GM19035 (cell line): ENCODE results near the gene ATP6V1C2.

Experiments
- ATAC-seq: cut with Tn5 transposase; IDR thresholded peaks from one replicate; pipeline ENCODE4 v1.9.1; 2021; ENCODE audit not compliant: unreplicated experiment

The ATP6V1C2 gene

DNA sequence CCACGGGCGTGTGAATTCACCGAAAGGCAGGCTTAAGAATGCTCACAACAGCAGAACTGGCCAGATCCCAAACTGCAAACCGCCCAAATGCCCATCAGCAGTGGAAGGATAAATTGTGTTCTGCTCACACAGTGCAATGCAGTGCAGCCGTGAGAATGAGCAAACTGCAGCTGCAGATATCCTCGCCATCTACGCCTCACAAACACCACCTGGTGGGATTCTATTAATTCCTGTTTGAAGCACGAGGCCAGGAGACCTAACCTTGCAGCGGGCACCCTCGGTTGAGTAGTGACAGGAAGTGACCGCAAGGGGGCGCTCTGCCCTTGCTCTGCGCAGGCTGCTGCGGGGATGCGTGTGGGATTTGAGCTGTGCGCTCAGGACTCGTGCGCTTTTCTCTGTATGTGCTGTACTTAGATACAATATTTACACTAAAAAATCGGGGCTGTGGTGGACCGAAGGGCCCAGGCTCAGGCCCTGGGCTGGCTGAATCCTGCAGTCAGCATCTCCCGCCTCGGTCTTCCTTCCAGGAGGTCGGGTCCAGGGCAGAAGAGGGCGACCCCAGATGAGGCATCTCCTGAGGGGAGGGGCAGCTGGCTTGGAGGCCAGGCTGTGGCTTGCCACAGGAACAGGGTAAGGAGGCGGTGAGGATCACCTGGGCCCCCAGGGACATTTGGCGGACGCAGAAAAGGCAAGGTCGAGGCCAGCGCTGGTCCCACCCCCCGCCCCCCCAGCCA lies 110.9 kb downstream of the ATP6V1C2 start:
- peak; percentile 81 for ATAC-seq

DNA sequence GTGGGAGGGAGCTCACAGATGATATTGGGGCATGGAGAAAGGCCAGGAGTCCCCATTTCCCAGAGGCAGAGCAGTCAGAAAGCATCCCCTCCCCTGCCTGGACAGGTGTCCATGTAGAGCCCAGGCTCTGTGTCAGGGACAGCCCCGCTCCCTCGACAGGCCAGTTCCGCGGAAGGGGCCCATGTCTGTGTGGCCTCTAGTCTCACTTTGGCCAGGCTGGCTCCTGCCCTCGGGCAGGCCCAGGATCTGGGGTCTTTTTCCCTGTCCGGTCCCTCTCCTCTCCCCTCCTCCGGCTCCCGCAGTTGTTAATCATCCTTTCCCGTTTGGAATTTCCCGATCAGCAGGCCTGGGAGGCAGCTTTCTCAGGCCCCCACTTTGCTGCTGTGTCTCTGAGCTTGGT lies 111.6 kb downstream of the ATP6V1C2 start:
- no peak for ATAC-seq

DNA sequence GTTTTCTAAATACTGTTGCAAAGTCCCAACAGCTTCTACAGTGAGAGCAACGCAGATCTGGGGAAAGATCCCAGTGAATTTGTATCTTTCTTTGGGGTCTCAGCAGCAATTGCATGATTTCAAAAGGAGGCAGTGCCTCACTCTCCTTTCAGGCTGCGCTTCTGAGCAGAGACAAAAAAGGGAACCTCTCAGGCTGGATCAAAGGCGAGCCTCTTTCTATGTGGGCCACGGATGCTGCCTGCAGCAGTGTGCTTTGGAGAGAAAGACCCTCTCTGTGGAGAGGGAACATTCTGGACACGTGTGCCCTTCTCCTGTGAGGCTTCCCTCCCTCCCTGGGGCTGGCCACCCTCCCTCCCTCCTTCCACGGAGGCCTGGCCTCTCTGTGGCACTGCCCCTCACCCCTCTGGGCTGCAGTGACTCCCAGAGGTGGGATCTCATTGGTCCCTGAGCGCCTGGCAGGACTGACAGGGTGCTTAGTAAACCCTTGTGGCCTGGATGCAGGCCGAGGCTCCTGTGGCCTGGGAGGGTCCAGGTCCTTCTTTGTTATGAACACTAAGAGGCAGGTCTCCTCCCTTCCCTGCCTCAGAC lies 112.7 kb downstream of the ATP6V1C2 start:
- no peak for ATAC-seq
